Germinal center (tissue), 1 donor: ENCODE measurements around the gene MYO18B.

Experiments
- DNase-seq: peaks from one replicate; pipeline ENCODE4 v3.0.0; 2012; ENCODE audit warnings: mixed read lengths, low spot score

The MYO18B gene

GRCh38 chr22:25775531-25775930 lies 33.5 kb downstream of the MYO18B start:
- DNase-seq = no peak

GRCh38 chr22:25777411-25777810 lies 35.4 kb downstream of the MYO18B start:
- DNase-seq = no peak

- no peak for DNase-seq
Measured at GRCh38 chr22:25777870-25778269, 35.9 kb downstream of the MYO18B start.

- no peak for DNase-seq
Measured at GRCh38 chr22:25779426-25779825, 37.4 kb downstream of the MYO18B start.

- no peak for DNase-seq
Measured at GRCh38 chr22:25779890-25780289, 37.9 kb downstream of the MYO18B start.

GRCh38 chr22:25780673-25781072 lies 38.7 kb downstream of the MYO18B start:
- no peak for DNase-seq

- DNase-seq = no peak
Measured at GRCh38 chr22:25781801-25782200, 39.8 kb downstream of the MYO18B start.

GRCh38 chr22:25782831-25783230 lies 40.8 kb downstream of the MYO18B start:
- no peak for DNase-seq

- DNase-seq = no peak
Measured at GRCh38 chr22:25783856-25784255, 41.9 kb downstream of the MYO18B start.

GRCh38 chr22:25786165-25786564 lies 44.2 kb downstream of the MYO18B start:
- DNase-seq = no peak

- DNase-seq = no peak
Measured at GRCh38 chr22:25791556-25791955, 49.6 kb downstream of the MYO18B start.

- no peak for DNase-seq
Measured at GRCh38 chr22:25795478-25795877, 53.5 kb downstream of the MYO18B start.

GRCh38 chr22:25797498-25798290 lies 55.7 kb downstream of the MYO18B start:
- no peak for DNase-seq

- no peak for DNase-seq
Measured at GRCh38 chr22:25800766-25801165, 58.8 kb downstream of the MYO18B start.

- DNase-seq = no peak
Measured at GRCh38 chr22:25802018-25802417, 60.0 kb downstream of the MYO18B start.

- DNase-seq = no peak
Measured at GRCh38 chr22:25804676-25805075, 62.7 kb downstream of the MYO18B start.

GRCh38 chr22:25806579-25806978 lies 64.6 kb downstream of the MYO18B start:
- no peak for DNase-seq

- DNase-seq = no peak
Measured at GRCh38 chr22:25814685-25815084, 72.7 kb downstream of the MYO18B start.

- no peak for DNase-seq
Measured at GRCh38 chr22:25815561-25815960, 73.6 kb downstream of the MYO18B start.

GRCh38 chr22:25816522-25817059 lies 74.6 kb downstream of the MYO18B start:
- no peak for DNase-seq

- DNase-seq = no peak
Measured at GRCh38 chr22:25817092-25817943, 75.3 kb downstream of the MYO18B start.

- no peak for DNase-seq
Measured at GRCh38 chr22:25818541-25818940, 76.6 kb downstream of the MYO18B start.

GRCh38 chr22:25822344-25822743 lies 80.4 kb downstream of the MYO18B start:
- no peak for DNase-seq
